Measurements from ENCODE around the gene PRM1. TPM values are rescaled to one million over a fixed set of nuclear protein-coding genes. Genes with fewer than 3 reads are reported as not detected.

PRM1 gene
- total RNA-seq, 1 experiment from 2014 or later, result 0.48 TPM

DNA sequence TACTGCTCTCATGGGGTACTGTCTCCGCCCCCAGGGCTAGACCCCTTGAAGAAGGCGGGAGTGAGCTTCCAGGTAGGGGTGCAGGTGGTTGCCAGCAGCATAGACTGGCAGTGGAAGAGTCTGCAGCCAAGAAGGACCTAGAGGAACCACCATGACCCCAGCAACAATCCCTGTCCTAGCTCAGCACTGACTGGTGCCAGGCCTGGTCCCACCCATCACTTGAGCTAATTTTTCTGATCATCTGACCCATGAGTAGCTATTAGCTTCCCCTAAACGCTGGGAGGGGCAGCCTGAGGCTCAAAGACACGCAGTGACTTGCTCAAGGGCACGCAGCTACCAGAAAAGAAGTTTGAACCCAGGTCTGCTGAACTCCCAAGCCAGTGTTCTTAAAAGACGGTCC, 8.6 kb downstream of the PRM1 start:
- TF ChIP-seq, protein P1, sequence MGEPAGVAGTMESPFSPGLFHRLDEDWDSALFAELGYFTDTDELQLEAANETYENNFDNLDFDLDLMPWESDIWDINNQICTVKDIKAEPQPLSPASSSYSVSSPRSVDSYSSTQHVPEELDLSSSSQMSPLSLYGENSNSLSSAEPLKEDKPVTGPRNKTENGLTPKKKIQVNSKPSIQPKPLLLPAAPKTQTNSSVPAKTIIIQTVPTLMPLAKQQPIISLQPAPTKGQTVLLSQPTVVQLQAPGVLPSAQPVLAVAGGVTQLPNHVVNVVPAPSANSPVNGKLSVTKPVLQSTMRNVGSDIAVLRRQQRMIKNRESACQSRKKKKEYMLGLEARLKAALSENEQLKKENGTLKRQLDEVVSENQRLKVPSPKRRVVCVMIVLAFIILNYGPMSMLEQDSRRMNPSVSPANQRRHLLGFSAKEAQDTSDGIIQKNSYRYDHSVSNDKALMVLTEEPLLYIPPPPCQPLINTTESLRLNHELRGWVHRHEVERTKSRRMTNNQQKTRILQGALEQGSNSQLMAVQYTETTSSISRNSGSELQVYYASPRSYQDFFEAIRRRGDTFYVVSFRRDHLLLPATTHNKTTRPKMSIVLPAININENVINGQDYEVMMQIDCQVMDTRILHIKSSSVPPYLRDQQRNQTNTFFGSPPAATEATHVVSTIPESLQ (CRISPR knock-in tag; IDR thresholded peaks at IDR 0.05), result no peak
- no peak for TF ChIP-seq CBFB (CRISPR knock-in tag; IDR thresholded peaks at IDR 0.05; ENCODE audit: low read depth)
- TF ChIP-seq, protein P2, sequence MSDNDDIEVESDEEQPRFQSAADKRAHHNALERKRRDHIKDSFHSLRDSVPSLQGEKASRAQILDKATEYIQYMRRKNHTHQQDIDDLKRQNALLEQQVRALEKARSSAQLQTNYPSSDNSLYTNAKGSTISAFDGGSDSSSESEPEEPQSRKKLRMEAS (CRISPR knock-in tag; IDR thresholded peaks at IDR 0.05), result no peak
- TF ChIP-seq, protein P3, sequence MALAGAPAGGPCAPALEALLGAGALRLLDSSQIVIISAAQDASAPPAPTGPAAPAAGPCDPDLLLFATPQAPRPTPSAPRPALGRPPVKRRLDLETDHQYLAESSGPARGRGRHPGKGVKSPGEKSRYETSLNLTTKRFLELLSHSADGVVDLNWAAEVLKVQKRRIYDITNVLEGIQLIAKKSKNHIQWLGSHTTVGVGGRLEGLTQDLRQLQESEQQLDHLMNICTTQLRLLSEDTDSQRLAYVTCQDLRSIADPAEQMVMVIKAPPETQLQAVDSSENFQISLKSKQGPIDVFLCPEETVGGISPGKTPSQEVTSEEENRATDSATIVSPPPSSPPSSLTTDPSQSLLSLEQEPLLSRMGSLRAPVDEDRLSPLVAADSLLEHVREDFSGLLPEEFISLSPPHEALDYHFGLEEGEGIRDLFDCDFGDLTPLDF (CRISPR knock-in tag; IDR thresholded peaks at IDR 0.05), result no peak
- TF ChIP-seq RELA (CRISPR knock-in tag; IDR thresholded peaks at IDR 0.05; ENCODE audit: borderline replicate concordance), result no peak
- TF ChIP-seq CREB1 (CRISPR knock-in tag; IDR thresholded peaks at IDR 0.05), result no peak
- no peak for TF ChIP-seq ZBTB21 (CRISPR knock-in tag; IDR thresholded peaks at IDR 0.05; ENCODE audit: borderline replicate concordance)
- no peak for TF ChIP-seq ZNF219 (CRISPR knock-in tag; IDR thresholded peaks at IDR 0.05; ENCODE audit: borderline replicate concordance)
- TF ChIP-seq ATF1 (CRISPR knock-in tag; IDR thresholded peaks at IDR 0.05), result no peak
- TF ChIP-seq, protein P4, sequence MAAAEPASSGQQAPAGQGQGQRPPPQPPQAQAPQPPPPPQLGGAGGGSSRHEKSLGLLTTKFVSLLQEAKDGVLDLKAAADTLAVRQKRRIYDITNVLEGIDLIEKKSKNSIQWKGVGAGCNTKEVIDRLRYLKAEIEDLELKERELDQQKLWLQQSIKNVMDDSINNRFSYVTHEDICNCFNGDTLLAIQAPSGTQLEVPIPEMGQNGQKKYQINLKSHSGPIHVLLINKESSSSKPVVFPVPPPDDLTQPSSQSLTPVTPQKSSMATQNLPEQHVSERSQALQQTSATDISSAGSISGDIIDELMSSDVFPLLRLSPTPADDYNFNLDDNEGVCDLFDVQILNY (CRISPR knock-in tag; IDR thresholded peaks at IDR 0.05), result no peak
- TF ChIP-seq ETV6 (CRISPR knock-in tag; IDR thresholded peaks at IDR 0.05), result no peak
- TF ChIP-seq MYBL2 (CRISPR knock-in tag; IDR thresholded peaks at IDR 0.05), result no peak
- POLR2A ChIA-PET, result interaction anchor here (0.9 kb wide), 1 partner anchor 17 kb away, joined by 4 read pairs; the partner anchor contains the start of gene SOCS1
- Mint-ChIP-seq H3K4me1 (peaks cover 9% of the 10 kb centered on the region), H3K27ac (no peak overlapping the region), H3K9me3 (peaks cover 3% of the 10 kb centered on the region), H3K36me3 (no peaks in the 10 kb centered on the region), H3K27me3 (ENCODE audit: low read depth) (no peaks in the 10 kb centered on the region; the same call in 1 of the 2 replicates), H3K4me3 (no peak overlapping the region)
- ATAC-seq (no peak), DNase-seq (ENCODE audit: low spot score) (no peak)
- CTCF ChIA-PET, result interaction anchor here (1.0 to 3.5 kb wide), 5 partner anchors 11 to 115 kb away, joined by 3 to 22 read pairs (median 3); partner anchors contain the start of gene SOCS1

DNA sequence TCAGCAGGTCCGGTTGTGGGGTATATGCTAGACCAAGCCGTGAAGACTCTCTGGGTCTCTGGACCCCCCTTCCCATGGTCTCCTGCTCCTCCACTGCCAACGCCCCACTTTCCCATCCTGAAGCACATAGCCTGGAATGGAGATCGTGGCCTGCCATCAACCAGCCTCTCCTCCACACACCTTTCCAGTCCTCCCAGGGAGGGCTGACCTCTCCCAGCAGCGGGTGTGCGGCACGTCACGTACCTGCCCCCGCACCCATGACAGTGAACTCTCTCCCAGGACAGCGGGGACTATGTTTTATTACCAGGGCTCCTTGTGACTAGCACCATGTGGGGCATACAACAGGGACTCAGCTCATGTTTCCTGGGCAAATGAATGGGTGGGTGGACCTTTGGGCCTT, 9.5 kb downstream of the PRM1 start:
- H3K4me1 Mint-ChIP-seq, result peaks cover 9% of the 10 kb centered on the region
- TF ChIP-seq, protein P5, sequence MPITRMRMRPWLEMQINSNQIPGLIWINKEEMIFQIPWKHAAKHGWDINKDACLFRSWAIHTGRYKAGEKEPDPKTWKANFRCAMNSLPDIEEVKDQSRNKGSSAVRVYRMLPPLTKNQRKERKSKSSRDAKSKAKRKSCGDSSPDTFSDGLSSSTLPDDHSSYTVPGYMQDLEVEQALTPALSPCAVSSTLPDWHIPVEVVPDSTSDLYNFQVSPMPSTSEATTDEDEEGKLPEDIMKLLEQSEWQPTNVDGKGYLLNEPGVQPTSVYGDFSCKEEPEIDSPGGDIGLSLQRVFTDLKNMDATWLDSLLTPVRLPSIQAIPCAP (CRISPR knock-in tag; IDR thresholded peaks at IDR 0.05), result no peak
- no peak for TF ChIP-seq NR2C2 (CRISPR knock-in tag; IDR thresholded peaks at IDR 0.05)
- TF ChIP-seq RELA (CRISPR knock-in tag; IDR thresholded peaks at IDR 0.05; ENCODE audit: borderline replicate concordance), result no peak
- TF ChIP-seq, protein P6, sequence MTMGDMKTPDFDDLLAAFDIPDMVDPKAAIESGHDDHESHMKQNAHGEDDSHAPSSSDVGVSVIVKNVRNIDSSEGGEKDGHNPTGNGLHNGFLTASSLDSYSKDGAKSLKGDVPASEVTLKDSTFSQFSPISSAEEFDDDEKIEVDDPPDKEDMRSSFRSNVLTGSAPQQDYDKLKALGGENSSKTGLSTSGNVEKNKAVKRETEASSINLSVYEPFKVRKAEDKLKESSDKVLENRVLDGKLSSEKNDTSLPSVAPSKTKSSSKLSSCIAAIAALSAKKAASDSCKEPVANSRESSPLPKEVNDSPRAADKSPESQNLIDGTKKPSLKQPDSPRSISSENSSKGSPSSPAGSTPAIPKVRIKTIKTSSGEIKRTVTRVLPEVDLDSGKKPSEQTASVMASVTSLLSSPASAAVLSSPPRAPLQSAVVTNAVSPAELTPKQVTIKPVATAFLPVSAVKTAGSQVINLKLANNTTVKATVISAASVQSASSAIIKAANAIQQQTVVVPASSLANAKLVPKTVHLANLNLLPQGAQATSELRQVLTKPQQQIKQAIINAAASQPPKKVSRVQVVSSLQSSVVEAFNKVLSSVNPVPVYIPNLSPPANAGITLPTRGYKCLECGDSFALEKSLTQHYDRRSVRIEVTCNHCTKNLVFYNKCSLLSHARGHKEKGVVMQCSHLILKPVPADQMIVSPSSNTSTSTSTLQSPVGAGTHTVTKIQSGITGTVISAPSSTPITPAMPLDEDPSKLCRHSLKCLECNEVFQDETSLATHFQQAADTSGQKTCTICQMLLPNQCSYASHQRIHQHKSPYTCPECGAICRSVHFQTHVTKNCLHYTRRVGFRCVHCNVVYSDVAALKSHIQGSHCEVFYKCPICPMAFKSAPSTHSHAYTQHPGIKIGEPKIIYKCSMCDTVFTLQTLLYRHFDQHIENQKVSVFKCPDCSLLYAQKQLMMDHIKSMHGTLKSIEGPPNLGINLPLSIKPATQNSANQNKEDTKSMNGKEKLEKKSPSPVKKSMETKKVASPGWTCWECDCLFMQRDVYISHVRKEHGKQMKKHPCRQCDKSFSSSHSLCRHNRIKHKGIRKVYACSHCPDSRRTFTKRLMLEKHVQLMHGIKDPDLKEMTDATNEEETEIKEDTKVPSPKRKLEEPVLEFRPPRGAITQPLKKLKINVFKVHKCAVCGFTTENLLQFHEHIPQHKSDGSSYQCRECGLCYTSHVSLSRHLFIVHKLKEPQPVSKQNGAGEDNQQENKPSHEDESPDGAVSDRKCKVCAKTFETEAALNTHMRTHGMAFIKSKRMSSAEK (CRISPR knock-in tag; IDR thresholded peaks at IDR 0.05; ENCODE audit: borderline replicate concordance), result no peak
- no peak for TF ChIP-seq SMAD4 (CRISPR knock-in tag; IDR thresholded peaks at IDR 0.05)
- TF ChIP-seq, protein P7, sequence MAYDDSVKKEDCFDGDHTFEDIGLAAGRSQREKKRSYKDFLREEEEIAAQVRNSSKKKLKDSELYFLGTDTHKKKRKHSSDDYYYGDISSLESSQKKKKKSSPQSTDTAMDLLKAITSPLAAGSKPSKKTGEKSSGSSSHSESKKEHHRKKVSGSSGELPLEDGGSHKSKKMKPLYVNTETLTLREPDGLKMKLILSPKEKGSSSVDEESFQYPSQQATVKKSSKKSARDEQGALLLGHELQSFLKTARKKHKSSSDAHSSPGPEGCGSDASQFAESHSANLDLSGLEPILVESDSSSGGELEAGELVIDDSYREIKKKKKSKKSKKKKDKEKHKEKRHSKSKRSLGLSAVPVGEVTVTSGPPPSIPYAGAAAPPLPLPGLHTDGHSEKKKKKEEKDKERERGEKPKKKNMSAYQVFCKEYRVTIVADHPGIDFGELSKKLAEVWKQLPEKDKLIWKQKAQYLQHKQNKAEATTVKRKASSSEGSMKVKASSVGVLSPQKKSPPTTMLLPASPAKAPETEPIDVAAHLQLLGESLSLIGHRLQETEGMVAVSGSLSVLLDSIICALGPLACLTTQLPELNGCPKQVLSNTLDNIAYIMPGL (CRISPR knock-in tag; IDR thresholded peaks at IDR 0.05), result no peak
- TF ChIP-seq, protein P8, sequence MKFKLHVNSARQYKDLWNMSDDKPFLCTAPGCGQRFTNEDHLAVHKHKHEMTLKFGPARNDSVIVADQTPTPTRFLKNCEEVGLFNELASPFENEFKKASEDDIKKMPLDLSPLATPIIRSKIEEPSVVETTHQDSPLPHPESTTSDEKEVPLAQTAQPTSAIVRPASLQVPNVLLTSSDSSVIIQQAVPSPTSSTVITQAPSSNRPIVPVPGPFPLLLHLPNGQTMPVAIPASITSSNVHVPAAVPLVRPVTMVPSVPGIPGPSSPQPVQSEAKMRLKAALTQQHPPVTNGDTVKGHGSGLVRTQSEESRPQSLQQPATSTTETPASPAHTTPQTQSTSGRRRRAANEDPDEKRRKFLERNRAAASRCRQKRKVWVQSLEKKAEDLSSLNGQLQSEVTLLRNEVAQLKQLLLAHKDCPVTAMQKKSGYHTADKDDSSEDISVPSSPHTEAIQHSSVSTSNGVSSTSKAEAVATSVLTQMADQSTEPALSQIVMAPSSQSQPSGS (CRISPR knock-in tag; IDR thresholded peaks at IDR 0.05; ENCODE audit: borderline replicate concordance, low read depth), result no peak
- TF ChIP-seq NFATC4 (CRISPR knock-in tag; IDR thresholded peaks at IDR 0.05), result no peak
- no peak for TF ChIP-seq ZNF219 (CRISPR knock-in tag; IDR thresholded peaks at IDR 0.05; ENCODE audit: borderline replicate concordance)
- no peak for TF ChIP-seq CREM (CRISPR knock-in tag; IDR thresholded peaks at IDR 0.05)
- no peak overlapping the region for H3K4me3 Mint-ChIP-seq
- no peaks in the 10 kb centered on the region for H3K9me3 Mint-ChIP-seq
- no peak for ATAC-seq
- no peaks in the 10 kb centered on the region; the same call in 1 of the 2 replicates for H3K27me3 Mint-ChIP-seq (ENCODE audit: low read depth)
- ChIA-PET POLR2A (no interaction called here), CTCF (interaction anchor here (1.0 to 3.5 kb wide), 4 partner anchors 12 to 100 kb away, joined by 3 to 22 read pairs (median 4); partner anchors contain the start of gene SOCS1)
- H3K36me3 Mint-ChIP-seq, result no peaks in the 10 kb centered on the region
- DNase-seq (ENCODE audit: low spot score), result no peak
- no peak overlapping the region for H3K27ac Mint-ChIP-seq

Measured in WTC11 (cell line).